GM23338 (cell line): ENCODE data around the gene CTDNEP1. TPM values are rescaled to one million over a fixed set of nuclear protein-coding genes. Genes with fewer than 3 reads are reported as not detected.

Experiments
- ATAC-seq: fragments of 200-7000 bp; cut with Tn5 transposase; 3 replicates; pipeline ENCODE4 v1.9.1; 2020
- DNase-seq: peaks from one replicate; pipeline ENCODE4 v3.0.0-alpha.2; 2015; ENCODE audit warnings: low spot score
- H2AFZ ChIP-seq: fragments of 200-600 bp; sonication (generic); 2 replicates; pipeline ENCODE4 v1.8.0; 2016; ENCODE audit warnings: antibody characterized with exemption, mild to moderate bottlenecking, moderate library complexity
- H3F3A ChIP-seq: fragments of 200-600 bp; sonication (generic); replicated peaks from 2 replicates; pipeline ENCODE4 v1.8.0; 2017; ENCODE audit warnings: antibody characterized with exemption, mixed run types, low read depth
- H3K27ac ChIP-seq: fragments of 200-600 bp; sonication (generic); 2 replicates; pipeline ENCODE4 v1.6.1; 2016; ENCODE audit warnings: low read depth
- H3K27me3 ChIP-seq: fragments of 200-600 bp; sonication (generic); 2 replicates; pipeline ENCODE4 v1.8.0; 2016; ENCODE audit warnings: mild to moderate bottlenecking, mixed run types, moderate library complexity; ENCODE audit not compliant: insufficient read depth
- H3K36me3 ChIP-seq: fragments of 200-600 bp; sonication (generic); 2 replicates; pipeline ENCODE4 v1.8.0; 2016; ENCODE audit warnings: mild to moderate bottlenecking; ENCODE audit not compliant: insufficient read depth
- H3K4me1 ChIP-seq: fragments of 200-600 bp; sonication (generic); 2 replicates; pipeline ENCODE4 v1.8.0; 2016; ENCODE audit warnings: mild to moderate bottlenecking, moderate library complexity; ENCODE audit not compliant: insufficient read depth
- H3K4me2 ChIP-seq: fragments of 200-600 bp; sonication (generic); 2 replicates; pipeline ENCODE4 v1.7.1; 2017; ENCODE audit warnings: mixed run types
- H3K4me3 ChIP-seq: fragments of 200-600 bp; sonication (generic); 2 replicates; pipeline ENCODE4 v1.6.1; 2016; ENCODE audit warnings: mixed run types
- H3K79me2 ChIP-seq: fragments of 200-600 bp; sonication (generic); replicated peaks from 2 replicates; pipeline ENCODE4 v1.8.0; 2017; ENCODE audit warnings: mild to moderate bottlenecking; ENCODE audit not compliant: insufficient read depth
- H3K9me2 ChIP-seq: fragments of 200-600 bp; sonication (generic); 2 replicates; pipeline ENCODE4 v1.8.0; 2017; ENCODE audit not compliant: insufficient read depth
- H4K20me1 ChIP-seq: fragments of 200-600 bp; sonication (generic); replicated peaks from 2 replicates; pipeline ENCODE4 v1.8.0; 2017; ENCODE audit warnings: mild to moderate bottlenecking; ENCODE audit not compliant: insufficient read depth
- H3K27ac Mint-ChIP-seq: 2 replicates; pipeline ENCODE4 v1.8.0; 2020; ENCODE audit warnings: inconsistent platforms, mild to moderate bottlenecking, moderate library complexity, mixed read lengths
- H3K27me3 Mint-ChIP-seq: 3 replicates; pipeline ENCODE4 v1.8.0; 2022; ENCODE audit warnings: low read depth, mild to moderate bottlenecking, moderate library complexity, mixed read lengths, inconsistent platforms; ENCODE audit not compliant: insufficient read depth, poor library complexity
- H3K36me3 Mint-ChIP-seq: 3 replicates; pipeline ENCODE4 v1.8.0; 2021; ENCODE audit warnings: low read depth, mild to moderate bottlenecking, inconsistent platforms, moderate library complexity, mixed read lengths
- H3K4me1 Mint-ChIP-seq: 3 replicates; pipeline ENCODE4 v1.8.0; 2020; ENCODE audit warnings: mild to moderate bottlenecking, inconsistent platforms, mixed read lengths
- H3K4me3 Mint-ChIP-seq: 3 replicates; pipeline ENCODE4 v1.8.0; 2021; ENCODE audit warnings: moderate library complexity, mild to moderate bottlenecking, inconsistent platforms, mixed read lengths
- H3K9me3 Mint-ChIP-seq: 3 replicates; pipeline ENCODE4 v1.8.0; 2020; ENCODE audit warnings: moderate library complexity, mild to moderate bottlenecking, inconsistent platforms, mixed read lengths
- CREB1 ChIP-seq: fragments of 250-450 bp; sonication (Bioruptor Pico); IDR thresholded peaks from 2 replicates; pipeline ENCODE4 v1.5.0; 2020; ENCODE audit warnings: low read depth, mild to moderate bottlenecking, moderate library complexity
- ETS1 ChIP-seq: IDR thresholded peaks from 2 replicates; pipeline ENCODE4 v1.6.1; 2016; ENCODE audit warnings: antibody characterized with exemption
- EZH2phosphoT487 ChIP-seq: fragments of 200-600 bp; sonication (generic); IDR thresholded peaks from one replicate; pipeline ENCODE4 v1.8.1; 2018; ENCODE audit warnings: antibody characterized with exemption; ENCODE audit not compliant: unreplicated experiment
- NANOG ChIP-seq: IDR thresholded peaks from 2 replicates; pipeline ENCODE4 v1.6.1; 2016; ENCODE audit warnings: antibody characterized with exemption, borderline replicate concordance
- POLR2AphosphoS5 ChIP-seq: IDR thresholded peaks from 2 replicates; pipeline ENCODE4 v1.6.1; 2016; ENCODE audit warnings: antibody characterized with exemption, low read depth
- REST ChIP-seq: IDR thresholded peaks from one replicate; pipeline ENCODE4 v1.6.1; 2018; ENCODE audit warnings: antibody characterized with exemption; ENCODE audit not compliant: unreplicated experiment
- STAT1 ChIP-seq: IDR thresholded peaks from one replicate; pipeline ENCODE4 v1.6.1; 2016; ENCODE audit warnings: antibody characterized with exemption; ENCODE audit not compliant: unreplicated experiment
- ZNF331 ChIP-seq: fragments of 250-450 bp; sonication (Bioruptor Pico); IDR thresholded peaks from 2 replicates; pipeline ENCODE4 v1.5.0; 2020; ENCODE audit warnings: low read depth, mild to moderate bottlenecking, moderate library complexity
- ZNF462 ChIP-seq: fragments of 250-450 bp; sonication (Bioruptor Pico); IDR thresholded peaks from 2 replicates; pipeline ENCODE4 v1.5.0; 2020; ENCODE audit warnings: mild to moderate bottlenecking, moderate library complexity
- polyA plus RNA-seq: library from polyadenylated mRNA; unstranded; fragments of >200 nt; fragmentation: Nextera tagmentation; extraction: Ambion mirVana; gene quantifications from 2 replicates; pipeline ENCODE4 v1.2.1, GENCODE V29; 2016
- total RNA-seq: library from RNA; depleted of rRNA; stranded (reverse); fragments of >200 nt; shearing (Covaris generic); gene quantifications from 2 replicates; pipeline ENCODE4 v1.2.3, GENCODE V29; 2014

CTDNEP1 gene
- total and polyA plus RNA-seq, 2 experiments from 2014 or later: 48.1 to 93.4 TPM

DNA sequence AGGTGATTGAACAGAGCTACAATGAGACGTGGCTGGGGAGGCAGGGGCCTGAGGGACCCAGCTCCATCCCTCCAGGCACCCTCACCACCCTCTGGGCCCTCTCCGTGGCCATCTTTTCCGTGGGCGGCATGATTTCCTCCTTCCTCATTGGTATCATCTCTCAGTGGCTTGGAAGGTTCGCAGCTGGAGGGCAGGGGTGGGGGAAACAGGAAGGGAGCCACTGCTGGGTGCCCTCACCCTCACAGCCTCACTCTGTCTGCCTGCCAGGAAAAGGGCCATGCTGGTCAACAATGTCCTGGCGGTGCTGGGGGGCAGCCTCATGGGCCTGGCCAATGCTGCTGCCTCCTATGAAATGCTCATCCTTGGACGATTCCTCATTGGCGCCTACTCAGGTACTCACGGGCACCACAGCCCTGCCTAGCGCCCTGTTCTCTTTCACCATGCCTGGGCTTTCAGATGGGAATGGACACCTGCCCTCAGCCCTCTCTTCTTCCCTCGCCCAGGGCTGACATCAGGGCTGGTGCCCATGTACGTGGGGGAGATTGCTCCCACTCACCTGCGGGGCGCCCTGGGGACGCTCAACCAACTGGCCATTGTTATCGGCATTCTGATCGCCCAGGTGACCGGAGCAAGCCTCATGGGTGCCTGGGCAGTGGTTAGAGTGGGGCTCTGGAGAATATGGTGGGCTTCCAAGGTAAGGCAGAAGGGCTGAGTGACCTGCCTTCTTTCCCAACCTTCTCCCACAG is 32.1 kb upstream of the CTDNEP1 start:
- Histone ChIP-seq H3K27me3 (peaks cover 10% of the 10 kb centered on the region), H3K27ac (no peak overlapping the region), H3K9me2 (no peaks in the 10 kb centered on the region), H3K79me2 (no peaks in the 10 kb centered on the region), H3K36me3 (peaks cover 5% of the 10 kb centered on the region; the same call in 1 of the 2 replicates), H3K4me1 (peaks cover 13% of the 10 kb centered on the region; the same call in 1 of the 2 replicates), H3F3A (peaks cover 15% of the 10 kb centered on the region; the same call in 1 of the 2 replicates), H3K4me2 (no peak overlapping the region), H2AFZ (no peak overlapping the region), H3K4me3 (no peak overlapping the region), H4K20me1 (peaks cover 3% of the 10 kb centered on the region; the same call in 1 of the 2 replicates)
- H3K4me3 Mint-ChIP-seq: peak overlapping the region; percentile 59; the same call in 2 of the 3 replicates
- no peak overlapping the region for H3K27ac Mint-ChIP-seq
- peaks cover 15% of the 10 kb centered on the region for H3K36me3 Mint-ChIP-seq
- no peak for TF ChIP-seq CREB1
- no peak for TF ChIP-seq ZNF462 (CRISPR knock-in tag)
- TF ChIP-seq ETS1: no peak
- TF ChIP-seq POLR2AphosphoS5: no peak
- TF ChIP-seq NANOG: no peak
- TF ChIP-seq REST: no peak
- TF ChIP-seq STAT1: no peak
- no peak for TF ChIP-seq EZH2phosphoT487
- TF ChIP-seq ZNF331: no peak
- H3K27me3 Mint-ChIP-seq: peaks cover 18% of the 10 kb centered on the region
- H3K9me3 Mint-ChIP-seq: no peaks in the 10 kb centered on the region; the same call in 2 of the 3 replicates
- peaks cover 29% of the 10 kb centered on the region for H3K4me1 Mint-ChIP-seq
- ATAC-seq (no peak), DNase-seq (no peak)
